Stimulated activated CD4-positive, alpha-beta T cell treated with anti-CD3 and anti-CD28 coated beads, Interleukin-1b, Interleukin-23, amount 100 ng/mL, for 1 hour (primary cell): ENCODE results near the gene RAB11FIP2.

ENCODE experiments used
- DNase-seq, 2 donors: peaks; one replicate each; pipeline ENCODE4 v3.0.0-alpha.2; 2020; ENCODE audit warnings: low read depth in 2 of 2

Gene RAB11FIP2

DNA sequence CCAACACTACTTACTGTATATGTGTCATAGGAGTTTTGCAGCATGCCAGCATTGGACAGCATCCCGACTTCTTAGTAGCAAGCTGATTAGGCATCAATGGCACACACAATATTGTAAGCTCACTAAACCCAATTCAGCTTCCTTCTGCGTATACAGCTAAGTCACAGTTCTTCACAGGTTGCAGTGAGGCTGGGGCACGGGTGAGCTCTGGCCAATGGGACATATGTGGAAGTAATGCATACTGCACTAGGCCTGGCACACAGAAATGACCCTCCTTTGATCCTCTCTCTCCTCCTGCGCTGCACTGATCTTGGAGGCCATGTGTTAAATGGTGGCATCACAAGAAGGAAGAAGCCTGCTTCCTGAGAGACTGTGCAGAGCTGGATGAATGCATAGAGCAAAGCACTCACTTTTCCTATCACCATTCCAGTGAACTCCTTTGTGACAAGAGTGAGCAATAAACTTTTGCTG is 11.9 kb downstream of the RAB11FIP2 start:
- no peak for DNase-seq

- no peak for DNase-seq
Measured at GRCh38 chr10:118033905-118034304, 12.8 kb downstream of the RAB11FIP2 start.

GRCh38 chr10:118032564-118032963 is 14.2 kb downstream of the RAB11FIP2 start:
- DNase-seq: no peak

DNA sequence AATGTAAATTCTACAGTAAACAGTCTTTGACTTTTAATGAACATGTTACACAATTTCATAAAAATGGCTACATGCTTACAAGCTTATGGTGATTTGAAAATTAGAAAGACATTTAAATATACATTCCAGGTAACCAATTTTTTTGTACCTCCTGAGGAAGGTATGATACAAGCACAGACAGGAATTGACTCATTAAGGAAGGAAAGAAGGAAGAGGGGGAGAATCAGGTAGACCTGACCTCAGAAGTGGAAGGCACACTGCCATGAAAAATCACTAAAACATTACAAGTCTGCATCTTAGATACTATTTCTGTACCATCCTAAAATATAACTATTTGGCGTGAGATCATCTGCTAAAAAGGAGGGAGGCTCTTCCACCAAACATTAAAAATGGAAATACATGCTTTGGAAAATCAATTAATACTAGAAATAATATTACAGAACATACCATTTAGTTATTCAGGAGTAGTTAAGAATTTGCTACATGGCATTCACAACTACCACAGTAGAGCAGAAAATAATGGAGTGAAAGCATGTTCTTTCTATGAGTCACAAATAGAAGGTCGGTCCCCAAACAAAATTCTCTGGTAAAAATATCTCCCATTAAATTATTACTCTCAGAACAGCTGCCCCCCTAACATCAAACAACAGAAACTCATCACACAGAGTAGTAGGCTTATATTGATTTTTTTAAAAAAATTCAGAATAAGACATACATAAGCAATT is 15.2 kb downstream of the RAB11FIP2 start:
- DNase-seq: no peak

- no peak for DNase-seq
Measured at GRCh38 chr10:118028619-118029018, 18.1 kb downstream of the RAB11FIP2 start.

DNA sequence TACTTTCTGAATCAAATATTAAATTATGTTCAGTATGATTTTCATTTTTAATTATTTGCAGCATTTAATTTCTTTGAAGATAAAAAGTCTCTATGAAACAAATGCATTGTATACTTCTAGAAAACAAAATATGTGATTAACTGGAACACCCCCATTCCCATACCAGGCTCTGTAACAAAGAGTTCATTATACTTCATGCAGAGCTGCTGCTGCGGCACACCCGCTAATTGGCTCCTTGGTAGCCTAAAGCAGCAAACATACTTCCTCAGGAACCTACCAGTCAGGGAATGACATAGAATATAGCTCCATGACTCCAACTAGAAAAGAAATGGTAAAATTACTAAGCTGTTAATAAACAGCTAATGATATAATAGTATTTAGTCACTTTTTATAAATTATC is 19.3 kb downstream of the RAB11FIP2 start:
- DNase-seq: no peak

- DNase-seq: no peak
Measured at GRCh38 chr10:118026936-118027335, 19.8 kb downstream of the RAB11FIP2 start.

DNA sequence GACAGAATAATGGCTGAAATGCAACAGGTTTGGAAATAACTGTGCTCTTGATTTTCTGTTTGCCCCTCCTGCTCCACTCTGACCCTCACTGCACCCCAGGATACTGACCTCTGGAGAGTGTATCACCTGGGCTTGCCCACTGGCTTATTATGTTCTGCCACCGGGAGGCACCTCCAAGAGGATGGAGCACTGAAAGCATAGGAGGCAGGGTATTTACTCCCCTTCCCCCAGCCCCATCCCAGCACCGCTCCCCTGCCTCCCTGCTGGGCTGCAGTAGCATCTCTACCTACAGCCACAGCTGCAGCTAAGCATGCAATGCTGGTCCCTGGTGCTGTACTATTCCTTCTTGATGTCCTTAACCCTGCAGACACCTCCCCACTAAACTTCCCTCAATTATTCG is 26.4 kb downstream of the RAB11FIP2 start:
- DNase-seq: no peak

DNA sequence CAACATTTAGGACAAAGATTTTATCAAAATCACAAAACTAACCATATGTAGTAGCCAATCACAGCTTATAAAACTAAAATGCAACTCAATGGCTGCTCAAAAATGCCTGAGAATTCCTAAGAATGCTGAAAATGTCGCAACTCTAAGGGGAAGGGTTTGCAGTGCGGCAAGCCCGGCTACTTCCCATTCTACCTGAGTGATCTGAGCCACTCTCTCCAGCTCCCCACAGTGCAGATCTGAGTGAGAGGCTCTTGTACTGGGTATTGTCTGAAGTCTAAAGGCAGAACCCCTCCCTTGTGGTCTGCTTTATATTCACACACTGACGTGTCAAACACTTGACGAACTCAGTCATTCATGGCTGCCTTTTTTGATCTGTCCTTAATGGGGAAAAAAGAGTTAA is 28.9 kb downstream of the RAB11FIP2 start:
- no peak for DNase-seq

DNA sequence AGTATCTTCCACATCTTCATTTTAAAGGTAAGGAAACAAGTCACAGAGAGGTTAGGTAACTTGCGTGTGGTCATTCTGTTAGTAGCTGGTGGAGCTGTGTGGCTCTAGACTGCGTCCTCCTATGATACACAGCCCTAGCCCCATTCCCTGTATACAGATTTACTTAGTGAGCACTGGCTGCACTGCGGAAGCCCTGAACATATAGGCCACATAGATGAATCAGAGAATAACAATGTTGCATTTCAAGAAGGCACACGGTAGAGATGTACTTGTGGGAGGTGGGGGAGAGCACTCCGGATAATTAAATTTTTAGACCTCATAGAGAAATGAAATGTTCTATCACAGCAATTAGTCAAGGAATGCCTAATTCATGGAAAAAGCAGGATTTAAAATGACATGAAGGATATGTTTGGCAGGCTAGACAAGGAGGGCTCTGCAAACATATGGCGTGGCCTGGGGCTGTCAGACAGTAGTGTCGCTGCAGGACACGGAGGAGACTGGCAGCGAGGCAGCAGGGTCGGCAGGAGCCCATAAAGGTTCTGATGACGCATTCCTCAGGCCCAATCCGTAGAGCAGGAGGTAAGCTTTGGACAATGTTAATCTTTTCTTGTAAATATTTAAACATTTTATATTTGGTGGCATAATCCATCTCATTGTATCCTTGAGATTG is 29.5 kb downstream of the RAB11FIP2 start:
- no peak for DNase-seq

DNA sequence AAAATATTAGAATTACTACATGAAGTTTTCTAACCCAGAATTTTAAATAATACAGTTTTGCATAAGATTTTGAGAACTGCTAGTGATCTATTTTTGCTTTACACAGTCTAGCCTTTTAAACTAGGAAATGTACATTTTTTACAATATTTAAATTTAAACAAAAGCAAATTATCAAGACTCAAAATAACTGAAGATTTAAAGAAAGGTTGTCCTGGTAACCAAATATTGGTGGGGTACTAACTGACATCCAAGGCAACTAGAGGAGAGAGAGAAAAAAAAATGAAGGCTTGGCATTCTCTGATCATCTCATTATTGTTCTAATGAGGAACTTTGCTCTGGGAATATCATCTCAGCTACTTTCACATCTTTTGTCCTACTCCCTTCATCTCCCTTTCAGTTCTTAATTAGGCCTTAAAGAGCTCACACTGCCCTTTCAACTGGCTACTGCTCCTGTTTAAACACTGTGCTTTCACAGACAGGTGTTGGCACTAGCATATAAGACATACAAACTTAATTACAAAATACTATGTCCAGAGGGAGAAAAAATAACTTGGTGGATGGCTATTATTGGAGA is 33.7 kb downstream of the RAB11FIP2 start:
- DNase-seq: no peak

DNA sequence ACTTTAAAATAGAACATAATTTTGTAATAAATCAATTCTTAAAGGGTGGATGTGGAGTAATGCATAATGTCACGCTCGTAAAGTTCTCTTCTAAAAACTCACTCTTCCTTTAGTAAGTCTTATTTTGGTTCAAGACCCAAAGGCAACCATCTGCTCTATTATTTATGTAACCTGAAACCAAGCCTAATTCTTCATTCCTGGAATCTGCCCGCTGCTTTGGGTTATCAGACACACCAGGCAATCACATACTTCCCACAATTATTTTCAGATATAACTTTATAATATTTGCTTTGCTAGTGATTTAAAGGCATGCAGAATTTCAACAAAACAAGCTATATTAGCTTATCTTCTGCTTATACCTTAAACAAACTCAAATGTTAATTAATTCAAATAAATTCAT is 39.0 kb downstream of the RAB11FIP2 start:
- no peak for DNase-seq

DNA sequence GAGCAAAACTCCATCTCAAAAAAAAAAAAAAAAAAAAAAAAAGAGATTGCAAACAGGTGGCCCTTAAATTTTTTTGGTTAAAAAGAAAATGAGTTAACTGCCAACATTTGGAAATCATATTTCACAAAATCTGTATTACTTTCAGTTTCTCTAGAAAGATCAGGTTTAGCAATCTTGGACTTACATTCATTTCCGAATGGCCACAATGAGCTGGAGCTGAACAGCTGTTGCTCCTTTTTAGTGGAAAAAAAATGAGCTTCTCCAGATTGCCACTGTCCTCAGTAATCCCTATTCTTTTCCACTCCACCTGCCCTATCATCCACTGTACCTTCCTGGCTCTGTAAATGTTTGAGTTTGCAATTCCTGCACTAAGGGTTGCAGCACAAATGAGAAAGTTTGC is 43.6 kb downstream of the RAB11FIP2 start:
- no peak for DNase-seq

DNA sequence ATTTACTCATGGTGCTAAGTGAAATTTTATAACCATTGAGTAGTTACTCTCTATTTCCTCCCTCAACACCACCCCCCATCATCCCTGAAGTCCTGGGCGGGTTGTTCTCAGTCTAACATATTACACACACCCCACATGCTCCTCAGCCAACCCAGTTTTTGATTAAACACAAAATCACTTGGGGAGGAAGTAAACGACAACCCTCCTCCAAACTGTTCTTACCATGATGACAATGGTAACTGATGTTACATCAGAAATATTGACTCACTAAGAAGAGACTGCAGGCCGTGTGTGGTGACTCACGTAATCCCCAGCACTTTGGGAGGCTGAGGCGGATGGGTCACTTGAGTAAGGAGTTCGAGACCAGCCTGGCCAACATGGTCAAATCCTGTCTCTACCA is 44.2 kb downstream of the RAB11FIP2 start:
- no peak for DNase-seq

DNA sequence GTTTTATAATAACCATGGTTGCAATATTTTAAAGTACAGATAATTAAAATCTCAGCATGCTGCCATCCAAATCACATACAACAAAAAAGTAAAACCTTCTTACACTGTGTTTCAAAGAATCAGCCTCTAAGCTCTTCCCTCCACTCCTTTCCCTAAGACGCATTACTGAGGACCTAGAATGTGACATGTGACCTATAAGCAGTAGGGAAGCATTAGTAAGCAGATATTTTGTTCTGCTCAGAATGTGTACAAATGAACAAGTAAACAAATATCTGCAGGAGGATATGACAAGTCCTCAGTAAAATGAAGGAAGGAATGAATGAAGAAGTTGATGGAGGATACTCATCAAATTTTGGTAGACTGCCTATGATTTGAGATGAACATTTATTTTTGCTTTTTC is 49.1 kb downstream of the RAB11FIP2 start:
- DNase-seq: no peak

- no peak for DNase-seq
Measured at GRCh38 chr10:117996709-117997108, 50.0 kb downstream of the RAB11FIP2 start.

- DNase-seq: no peak
Measured at GRCh38 chr10:117994771-117995170, 52.0 kb downstream of the RAB11FIP2 start.

- DNase-seq: no peak
Measured at GRCh38 chr10:117993166-117993565, 53.6 kb downstream of the RAB11FIP2 start.

GRCh38 chr10:117991701-117992100 is 55.0 kb downstream of the RAB11FIP2 start:
- no peak for DNase-seq

DNA sequence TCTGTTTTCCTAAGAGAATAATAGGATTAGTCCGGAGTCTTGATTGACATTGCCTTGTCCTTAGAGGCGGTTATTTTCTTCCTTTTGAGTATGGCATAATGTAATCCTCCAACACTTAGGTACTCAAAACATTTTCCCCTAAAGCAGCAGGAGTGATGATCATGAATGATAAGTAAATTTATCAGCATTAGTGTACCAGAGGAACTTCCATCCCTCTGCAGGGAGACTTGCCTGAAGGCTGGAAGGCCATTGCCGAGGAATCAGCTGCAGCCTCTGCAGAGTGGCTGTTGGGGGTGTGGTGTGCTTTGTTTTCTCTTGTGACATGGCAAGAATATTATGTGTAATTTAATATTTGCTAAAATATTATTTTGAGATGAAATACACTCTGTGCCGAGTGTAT is 56.8 kb downstream of the RAB11FIP2 start:
- no peak for DNase-seq

DNA sequence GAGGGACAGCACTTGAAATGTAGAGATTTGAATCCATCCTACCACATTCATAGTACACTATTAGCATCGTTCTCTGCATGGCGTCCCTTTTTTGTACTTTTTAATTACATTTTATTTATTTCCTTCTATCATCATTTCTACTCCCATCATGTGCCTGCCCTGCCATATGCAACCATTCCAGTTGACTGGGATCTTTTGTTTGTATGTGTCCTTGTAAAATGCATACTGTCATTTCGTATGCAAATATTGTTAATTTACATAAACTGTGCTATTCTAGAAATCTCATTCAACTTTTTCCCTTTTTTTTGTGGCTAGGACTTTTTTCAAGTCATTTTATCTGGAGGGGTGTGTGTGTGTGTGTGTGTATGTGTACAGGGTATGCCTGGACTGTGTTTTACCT is 57.9 kb downstream of the RAB11FIP2 start:
- DNase-seq: no peak

GRCh38 chr10:117987244-117987909 is 59.4 kb downstream of the RAB11FIP2 start:
- no peak for DNase-seq

- DNase-seq: no peak
Measured at GRCh38 chr10:117983961-117984360, 62.8 kb downstream of the RAB11FIP2 start.
